ENCODE results near the gene BANP.
"Not testable (repeated sequence)": the region's sequence is repeated elsewhere in the genome, so short reads cannot be mapped to it uniquely, and the experiment has no call there.

The BANP gene

DNA sequence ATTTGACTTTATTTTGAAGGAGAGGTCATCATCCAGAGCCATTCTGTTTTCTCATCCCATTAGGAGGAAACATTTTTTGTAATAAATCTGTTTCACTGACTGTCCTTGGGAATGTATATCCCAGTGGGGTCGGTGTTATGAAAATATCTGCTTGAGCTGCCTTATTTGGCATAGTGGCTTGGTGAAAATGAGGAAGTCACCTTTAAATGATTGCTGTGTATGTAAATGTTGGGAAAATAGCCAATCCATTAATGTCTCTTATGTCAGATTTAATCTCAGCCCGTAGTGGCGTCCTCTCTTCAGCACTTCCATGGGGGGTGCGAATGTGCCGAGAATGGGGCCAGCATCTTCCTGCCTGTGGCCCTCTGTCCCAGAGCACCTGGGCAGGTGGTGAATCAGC is 57.6 kb downstream of the BANP start:
- Histone ChIP-seq H3K36me3 (ENCODE audit: control insufficient read depth, insufficient read depth, low read length) (peaks cover 6% of the 10 kb centered on the region), H3K9me3 (ENCODE audit: control insufficient read depth, low read length) (no peaks in the 10 kb centered on the region), H3K4me3 (ENCODE audit: low read length) (no peak overlapping the region), H3K27me3 (ENCODE audit: control insufficient read depth, insufficient read depth, low read length) (no peaks in the 10 kb centered on the region), H3K4me1 (ENCODE audit: control insufficient read depth, insufficient read depth, low read length) (peaks cover 5% of the 10 kb centered on the region), H3K9ac (ENCODE audit: low read length) (no peak overlapping the region)

DNA sequence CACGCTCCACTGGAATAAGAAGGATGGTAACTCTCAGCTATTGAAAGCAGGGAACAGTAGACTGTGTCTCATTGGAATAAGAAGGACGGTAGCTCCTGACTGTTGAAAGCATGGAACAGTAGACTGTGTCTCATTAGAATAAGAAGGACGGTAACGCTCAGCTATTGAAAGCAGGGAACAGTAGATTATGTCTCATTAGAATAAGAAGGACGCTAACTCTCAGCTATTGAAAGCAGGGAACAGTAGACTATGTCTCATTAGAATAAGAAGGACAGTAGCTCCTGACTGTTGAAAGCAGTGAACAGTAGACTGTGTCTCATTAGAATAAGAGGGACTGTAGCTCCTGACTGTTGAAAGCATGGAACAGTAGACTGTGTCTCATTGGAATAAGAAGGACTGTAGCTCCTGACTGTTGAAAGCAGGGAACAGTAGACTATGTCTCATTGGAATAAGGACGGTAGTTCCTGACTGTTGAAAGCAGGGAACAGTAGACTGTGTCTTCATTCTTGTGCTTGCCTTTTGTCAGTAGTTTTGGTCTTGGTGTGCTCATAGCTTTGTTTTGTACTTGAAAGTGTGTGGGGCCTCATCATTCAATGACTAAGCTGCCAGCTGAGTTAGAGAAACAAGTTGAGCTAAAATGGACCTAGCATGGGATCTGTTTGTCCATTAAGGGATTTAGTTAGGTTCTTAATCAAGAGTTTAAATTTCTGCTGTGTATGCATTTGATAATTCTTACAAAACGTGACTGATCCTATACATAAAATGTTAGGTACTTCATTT is 58.5 kb downstream of the BANP start:
- Histone ChIP-seq H3K9me3 (ENCODE audit: control insufficient read depth, low read length) (no peaks in the 10 kb centered on the region), H3K4me1 (ENCODE audit: control insufficient read depth, insufficient read depth, low read length) (peaks cover 14% of the 10 kb centered on the region), H3K36me3 (ENCODE audit: control insufficient read depth, insufficient read depth, low read length) (peaks cover 1% of the 10 kb centered on the region), H3K9ac (ENCODE audit: low read length) (no peak overlapping the region), H3K4me3 (ENCODE audit: low read length) (no peak overlapping the region), H3K27me3 (ENCODE audit: control insufficient read depth, insufficient read depth, low read length) (no peaks in the 10 kb centered on the region)

- Histone ChIP-seq H3K9ac (ENCODE audit: low read length) (no peak overlapping the region), H3K27me3 (ENCODE audit: control insufficient read depth, insufficient read depth, low read length) (no peaks in the 10 kb centered on the region), H3K4me3 (ENCODE audit: low read length) (no peak overlapping the region), H3K36me3 (ENCODE audit: control insufficient read depth, insufficient read depth, low read length) (no peaks in the 10 kb centered on the region), H3K4me1 (ENCODE audit: control insufficient read depth, insufficient read depth, low read length) (peaks cover 21% of the 10 kb centered on the region), H3K9me3 (ENCODE audit: control insufficient read depth, low read length) (no peaks in the 10 kb centered on the region)
Observed at GRCh38 chr16:88010343-88010967, 59.2 kb downstream of the BANP start.

- no peaks in the 10 kb centered on the region for H3K27me3 ChIP-seq (ENCODE audit: control insufficient read depth, insufficient read depth, low read length)
- H3K4me3 ChIP-seq (ENCODE audit: low read length): no peak overlapping the region
- H3K9ac ChIP-seq (ENCODE audit: low read length): no peak overlapping the region
- H3K9me3 ChIP-seq (ENCODE audit: control insufficient read depth, low read length): no peaks in the 10 kb centered on the region
- peaks cover 21% of the 10 kb centered on the region for H3K4me1 ChIP-seq (ENCODE audit: control insufficient read depth, insufficient read depth, low read length)
- no peaks in the 10 kb centered on the region for H3K36me3 ChIP-seq (ENCODE audit: control insufficient read depth, insufficient read depth, low read length)
Observed at GRCh38 chr16:88010968-88011483, 59.8 kb downstream of the BANP start.

- Histone ChIP-seq H3K9ac (ENCODE audit: low read length) (no peak overlapping the region), H3K36me3 (ENCODE audit: control insufficient read depth, insufficient read depth, low read length) (no peaks in the 10 kb centered on the region), H3K4me3 (ENCODE audit: low read length) (no peak overlapping the region)
Observed at GRCh38 chr16:88012360-88012759, 61.1 kb downstream of the BANP start.

GRCh38 chr16:88013091-88013609 is 61.9 kb downstream of the BANP start:
- Histone ChIP-seq H3K4me3 (ENCODE audit: low read length) (peak overlapping the region; percentile 43), H3K4me1 (ENCODE audit: control insufficient read depth, insufficient read depth, low read length) (peaks cover 21% of the 10 kb centered on the region), H3K36me3 (ENCODE audit: control insufficient read depth, insufficient read depth, low read length) (no peaks in the 10 kb centered on the region), H3K9ac (ENCODE audit: low read length) (peak overlapping the region; percentile 62), H3K9me3 (ENCODE audit: control insufficient read depth, low read length) (no peaks in the 10 kb centered on the region), H3K27me3 (ENCODE audit: control insufficient read depth, insufficient read depth, low read length) (no peaks in the 10 kb centered on the region)

More at GRCh38 chr16:88012360-88012759, 61.1 kb downstream of the BANP start:
- Histone ChIP-seq H3K4me1 (ENCODE audit: control insufficient read depth, insufficient read depth, low read length) (peaks cover 21% of the 10 kb centered on the region), H3K9me3 (ENCODE audit: control insufficient read depth, low read length) (no peaks in the 10 kb centered on the region), H3K27me3 (ENCODE audit: control insufficient read depth, insufficient read depth, low read length) (no peaks in the 10 kb centered on the region)

- peak overlapping the region; percentile 43 for H3K4me3 ChIP-seq (ENCODE audit: low read length)
- H3K9me3 ChIP-seq (ENCODE audit: control insufficient read depth, low read length): no peaks in the 10 kb centered on the region
- H3K9ac ChIP-seq (ENCODE audit: low read length): peak overlapping the region; percentile 62
- peaks cover 21% of the 10 kb centered on the region for H3K4me1 ChIP-seq (ENCODE audit: control insufficient read depth, insufficient read depth, low read length)
- H3K27me3 ChIP-seq (ENCODE audit: control insufficient read depth, insufficient read depth, low read length): no peaks in the 10 kb centered on the region
- no peaks in the 10 kb centered on the region for H3K36me3 ChIP-seq (ENCODE audit: control insufficient read depth, insufficient read depth, low read length)
Observed at GRCh38 chr16:88013766-88014251, 62.6 kb downstream of the BANP start.

- Histone ChIP-seq H3K4me3 (ENCODE audit: low read length) (peak overlapping the region; percentile 43), H3K9me3 (ENCODE audit: control insufficient read depth, low read length) (no peaks in the 10 kb centered on the region), H3K4me1 (ENCODE audit: control insufficient read depth, insufficient read depth, low read length) (peaks cover 21% of the 10 kb centered on the region), H3K27me3 (ENCODE audit: control insufficient read depth, insufficient read depth, low read length) (no peaks in the 10 kb centered on the region), H3K9ac (ENCODE audit: low read length) (peak overlapping the region; percentile 62), H3K36me3 (ENCODE audit: control insufficient read depth, insufficient read depth, low read length) (no peaks in the 10 kb centered on the region)
Observed at GRCh38 chr16:88014252-88014781, 63.1 kb downstream of the BANP start.

GRCh38 chr16:88014954-88015805 is 63.9 kb downstream of the BANP start:
- H3K9ac ChIP-seq (ENCODE audit: low read length): no peak overlapping the region
- H3K4me3 ChIP-seq (ENCODE audit: low read length): no peak overlapping the region

GRCh38 chr16:88015806-88016140 is 64.5 kb downstream of the BANP start:
- H3K4me1 ChIP-seq (ENCODE audit: control insufficient read depth, insufficient read depth, low read length): peaks cover 21% of the 10 kb centered on the region
- H3K9ac ChIP-seq (ENCODE audit: low read length): no peak overlapping the region
- H3K4me3 ChIP-seq (ENCODE audit: low read length): no peak overlapping the region
- H3K36me3 ChIP-seq (ENCODE audit: control insufficient read depth, insufficient read depth, low read length): peaks cover 4% of the 10 kb centered on the region
- H3K9me3 ChIP-seq (ENCODE audit: control insufficient read depth, low read length): no peaks in the 10 kb centered on the region
- no peaks in the 10 kb centered on the region for H3K27me3 ChIP-seq (ENCODE audit: control insufficient read depth, insufficient read depth, low read length)

More at GRCh38 chr16:88014954-88015805, 63.9 kb downstream of the BANP start:
- Histone ChIP-seq H3K4me1 (ENCODE audit: control insufficient read depth, insufficient read depth, low read length) (peaks cover 21% of the 10 kb centered on the region), H3K27me3 (ENCODE audit: control insufficient read depth, insufficient read depth, low read length) (no peaks in the 10 kb centered on the region), H3K9me3 (ENCODE audit: control insufficient read depth, low read length) (no peaks in the 10 kb centered on the region), H3K36me3 (ENCODE audit: control insufficient read depth, insufficient read depth, low read length) (peaks cover 2% of the 10 kb centered on the region)

- H3K4me3 ChIP-seq (ENCODE audit: low read length); H3K9ac ChIP-seq (ENCODE audit: low read length); H3K9me3 ChIP-seq (ENCODE audit: control insufficient read depth, low read length); H3K36me3 ChIP-seq (ENCODE audit: control insufficient read depth, insufficient read depth, low read length); H3K27me3 ChIP-seq (ENCODE audit: control insufficient read depth, insufficient read depth, low read length): not testable (repeated sequence)
- peaks cover 21% of the 10 kb centered on the region for H3K4me1 ChIP-seq (ENCODE audit: control insufficient read depth, insufficient read depth, low read length)
Observed at GRCh38 chr16:88016386-88016785, 65.2 kb downstream of the BANP start.
